HEK293 (cell line): Measurements from ENCODE around the gene SPEF1.

Source experiments
- CTCF ChIA-PET: fragments of 350-600 bp; formaldehyde crosslinking; extraction: SDS; loops from one replicate; lab custom pipeline; 2021; ENCODE audit warnings: antibody characterized with exemption; lab: Yijun Ruan, JAX
- POLR2A ChIA-PET: fragments of 300-600 bp; formaldehyde crosslinking; extraction: SDS; loops from one replicate; lab custom pipeline; 2020; ENCODE audit warnings: antibody characterized with exemption, inconsistent platforms; lab: Yijun Ruan, JAX
- H3K27ac ChIP-seq: fragments of 200-500 bp; sonication (Bioruptor generic); 2 replicates; pipeline ENCODE4 v1.5.1; 2014; ENCODE audit warnings: low read depth, low read length, control low read depth, inconsistent platforms; ENCODE audit errors: extremely low read depth
- H3K36me3 ChIP-seq, 2 experiments: fragments of 200-500 bp in 1 of 2; sonication (Bioruptor generic) in 1 of 2; 1 replicate in 1 of 2; 2 replicates in 1 of 2; pipeline ENCODE4 v1.5.1; 2014 to 2017; ENCODE audit warnings: inconsistent platforms in 2 of 2, low read length in 2 of 2; ENCODE audit not compliant: control insufficient read depth in 2 of 2, insufficient read depth in 1 of 2
- H3K4me1 ChIP-seq: fragments of 200-500 bp; sonication (Bioruptor generic); 2 replicates; pipeline ENCODE4 v1.5.1; 2014; ENCODE audit warnings: mild to moderate bottlenecking, low read length, inconsistent platforms; ENCODE audit not compliant: control insufficient read depth, insufficient read depth
- H3K4me3 ChIP-seq: 2 replicates; pipeline ENCODE4 v1.5.1; 2011; ENCODE audit warnings: low read depth, mild to moderate bottlenecking, control low read depth, low read length, moderate library complexity
- H3K9me3 ChIP-seq: fragments of 200-500 bp; sonication (Bioruptor generic); 2 replicates; pipeline ENCODE4 v1.5.1; 2014; ENCODE audit warnings: low read depth, low read length, inconsistent platforms; ENCODE audit not compliant: control insufficient read depth, insufficient read depth
- BCL11B ChIP-seq: fragments of 450-650 bp; formaldehyde crosslinking; IDR thresholded peaks from 2 replicates; pipeline ENCODE4 v1.5.1; 2016; ENCODE audit warnings: low read depth, missing biosample characterization, missing genetic modification characterization
- IKZF3 ChIP-seq: fragments of 450-650 bp; IDR thresholded peaks from 2 replicates; pipeline ENCODE4 v1.5.0; 2018; ENCODE audit warnings: missing biosample characterization, mild to moderate bottlenecking, missing genetic modification characterization, moderate library complexity
- MZF1 ChIP-seq: fragments of 450-650 bp; formaldehyde crosslinking; IDR thresholded peaks from 2 replicates; pipeline ENCODE4 v1.5.1; 2017; ENCODE audit warnings: missing biosample characterization, missing genetic modification characterization, borderline replicate concordance
- PRDM1 ChIP-seq: fragments of 450-650 bp; formaldehyde crosslinking; IDR thresholded peaks from 2 replicates; pipeline ENCODE4; 2016; ENCODE audit warnings: missing biosample characterization, missing genetic modification characterization
- SETDB1 ChIP-seq: IDR thresholded peaks from one replicate; pipeline ENCODE4 v1.6.1; 2017; ENCODE audit warnings: mild to moderate bottlenecking, low read length, moderate library complexity, mixed read lengths; ENCODE audit not compliant: insufficient read length
- YY2 ChIP-seq: fragments of 450-650 bp; formaldehyde crosslinking; IDR thresholded peaks from 2 replicates; pipeline ENCODE4 v1.5.1; 2016; ENCODE audit warnings: missing biosample characterization, missing genetic modification characterization
- ZNF114 ChIP-seq: fragments of 450-650 bp; formaldehyde crosslinking; IDR thresholded peaks from 2 replicates; pipeline ENCODE4 v1.5.0; 2017; ENCODE audit warnings: missing biosample characterization, missing genetic modification characterization
- ZNF133 ChIP-seq: fragments of 450-650 bp; formaldehyde crosslinking; IDR thresholded peaks from 2 replicates; pipeline ENCODE4 v1.5.1; 2016; ENCODE audit warnings: missing biosample characterization, missing genetic modification characterization
- ZNF16 ChIP-seq: fragments of 450-650 bp; formaldehyde crosslinking; IDR thresholded peaks from 2 replicates; pipeline ENCODE4 v1.5.1; 2016; ENCODE audit warnings: low read depth, missing biosample characterization, missing genetic modification characterization
- ZNF223 ChIP-seq: fragments of 450-650 bp; formaldehyde crosslinking; IDR thresholded peaks from 2 replicates; pipeline ENCODE4 v1.5.1; 2016; ENCODE audit warnings: missing biosample characterization, missing genetic modification characterization
- ZNF24 ChIP-seq: fragments of 450-650 bp; formaldehyde crosslinking; IDR thresholded peaks from 2 replicates; pipeline ENCODE4 v1.5.1; 2016; ENCODE audit warnings: missing biosample characterization, missing genetic modification characterization
- ZNF37A ChIP-seq: fragments of 450-650 bp; IDR thresholded peaks from 2 replicates; pipeline ENCODE4 v1.5.1; 2018; ENCODE audit warnings: missing biosample characterization, missing genetic modification characterization
- ZNF426 ChIP-seq: fragments of 450-650 bp; formaldehyde crosslinking; IDR thresholded peaks from 2 replicates; pipeline ENCODE4 v1.5.1; 2017; ENCODE audit warnings: missing biosample characterization, missing genetic modification characterization, mild to moderate bottlenecking, inconsistent platforms, moderate library complexity
- ZNF449 ChIP-seq: fragments of 450-650 bp; formaldehyde crosslinking; IDR thresholded peaks from 2 replicates; pipeline ENCODE4 v1.5.1; 2017; ENCODE audit warnings: missing biosample characterization, mild to moderate bottlenecking, missing genetic modification characterization, moderate library complexity
- ZNF473 ChIP-seq: fragments of 450-650 bp; formaldehyde crosslinking; IDR thresholded peaks from 2 replicates; pipeline ENCODE4 v1.5.1; 2017; ENCODE audit warnings: missing biosample characterization, missing genetic modification characterization
- ZNF514 ChIP-seq: fragments of 450-650 bp; formaldehyde crosslinking; IDR thresholded peaks from 2 replicates; pipeline ENCODE4 v1.5.1; 2016; ENCODE audit warnings: missing biosample characterization, missing genetic modification characterization
- ZNF560 ChIP-seq: fragments of 450-650 bp; formaldehyde crosslinking; IDR thresholded peaks from 2 replicates; pipeline ENCODE4 v1.5.1; 2017; ENCODE audit warnings: missing biosample characterization, missing genetic modification characterization, borderline replicate concordance
- ZNF571 ChIP-seq: fragments of 450-650 bp; formaldehyde crosslinking; IDR thresholded peaks from 2 replicates; pipeline ENCODE4 v1.5.0; 2017; ENCODE audit warnings: missing biosample characterization, missing genetic modification characterization
- ZNF596 ChIP-seq: fragments of 450-650 bp; IDR thresholded peaks from 2 replicates; pipeline ENCODE4 v1.5.0; 2018; ENCODE audit warnings: missing biosample characterization, mild to moderate bottlenecking, missing genetic modification characterization, moderate library complexity
- ZNF621 ChIP-seq: fragments of 450-650 bp; formaldehyde crosslinking; IDR thresholded peaks from 2 replicates; pipeline ENCODE4 v1.5.1; 2017; ENCODE audit warnings: missing biosample characterization, missing genetic modification characterization
- ZNF623 ChIP-seq: fragments of 450-650 bp; formaldehyde crosslinking; IDR thresholded peaks from 2 replicates; pipeline ENCODE4 v1.5.1; 2016; ENCODE audit warnings: missing biosample characterization, missing genetic modification characterization
- ZNF626 ChIP-seq: fragments of 450-650 bp; sonication (Bioruptor Pico); formaldehyde crosslinking; IDR thresholded peaks from 2 replicates; pipeline ENCODE4 v1.5.1; 2018; ENCODE audit warnings: missing biosample characterization, missing genetic modification characterization, inconsistent platforms
- ZNF837 ChIP-seq: fragments of 450-650 bp; formaldehyde crosslinking; IDR thresholded peaks from 2 replicates; pipeline ENCODE4 v1.5.1; 2016; ENCODE audit warnings: missing biosample characterization, missing genetic modification characterization
- ZSCAN23 ChIP-seq: fragments of 450-650 bp; formaldehyde crosslinking; IDR thresholded peaks from 2 replicates; pipeline ENCODE4 v1.5.1; 2016; ENCODE audit warnings: missing biosample characterization, missing genetic modification characterization
- TF ChIP-seq, protein P1 (sequence below): fragments of 450-650 bp; formaldehyde crosslinking; IDR thresholded peaks from 2 replicates; pipeline ENCODE4 v1.5.1; 2016; ENCODE audit warnings: missing biosample characterization, missing genetic modification characterization, low read depth
- TF ChIP-seq, protein P2 (sequence below): fragments of 450-650 bp; formaldehyde crosslinking; IDR thresholded peaks from 2 replicates; pipeline ENCODE4 v1.5.1; 2016; ENCODE audit warnings: missing biosample characterization, missing genetic modification characterization

Gene SPEF1

GRCh38 chr20:3739926-3740451, 41.3 kb downstream of the SPEF1 start:
- H3K27ac ChIP-seq: no peak overlapping the region
- CTCF ChIA-PET: interaction anchor here (0.7 to 3.0 kb wide), 5 partner anchors 10 to 46 kb away, joined by 3 to 17 read pairs (median 3); partner anchors contain the start of gene CENPB
- no peaks in the 10 kb centered on the region for H3K36me3 ChIP-seq
- peaks cover 10% of the 10 kb centered on the region; the same call in 1 of the 2 replicates for H3K4me1 ChIP-seq
- no peak overlapping the region for H3K4me3 ChIP-seq
- no peak for TF ChIP-seq ZNF449 (tag by site-specific recombination)
- no peak for TF ChIP-seq ZNF560
- no peak for TF ChIP-seq ZNF837 (tag by site-specific recombination)
- no peak for TF ChIP-seq PRDM1 (tag by site-specific recombination)
- no peak for TF ChIP-seq ZNF426
- no peak for TF ChIP-seq ZNF626
- no peak for TF ChIP-seq ZNF24 (tag by site-specific recombination)
- no peak for TF ChIP-seq ZNF596 (tag by site-specific recombination)
- TF ChIP-seq IKZF3: no peak
- no peak for TF ChIP-seq BCL11B (tag by site-specific recombination)
- POLR2A ChIA-PET: no interaction called here
- no peaks in the 10 kb centered on the region for H3K9me3 ChIP-seq

- ChIA-PET CTCF (interaction anchor here (0.8 to 3.0 kb wide), 4 partner anchors 11 to 30 kb away, joined by 3 to 14 read pairs (median 8); no protein-coding TSS in a partner anchor), POLR2A (interaction anchor here (0.5 to 1.2 kb wide), 2 partner anchors 28 to 32 kb away, joined by 3 to 4 read pairs; partner anchors contain the start of gene ADISSP)
- Histone ChIP-seq H3K36me3 (no peaks in the 10 kb centered on the region), H3K4me3 (no peak overlapping the region), H3K4me1 (peaks cover 10% of the 10 kb centered on the region; the same call in 1 of the 2 replicates), H3K27ac (no peak overlapping the region), H3K9me3 (no peaks in the 10 kb centered on the region)
- TF ChIP-seq ZNF623 (tag by site-specific recombination): no peak
- no peak for TF ChIP-seq ZNF133
- TF ChIP-seq ZNF621: no peak
- TF ChIP-seq ZNF223 (tag by site-specific recombination): no peak
- TF ChIP-seq, protein P1, sequence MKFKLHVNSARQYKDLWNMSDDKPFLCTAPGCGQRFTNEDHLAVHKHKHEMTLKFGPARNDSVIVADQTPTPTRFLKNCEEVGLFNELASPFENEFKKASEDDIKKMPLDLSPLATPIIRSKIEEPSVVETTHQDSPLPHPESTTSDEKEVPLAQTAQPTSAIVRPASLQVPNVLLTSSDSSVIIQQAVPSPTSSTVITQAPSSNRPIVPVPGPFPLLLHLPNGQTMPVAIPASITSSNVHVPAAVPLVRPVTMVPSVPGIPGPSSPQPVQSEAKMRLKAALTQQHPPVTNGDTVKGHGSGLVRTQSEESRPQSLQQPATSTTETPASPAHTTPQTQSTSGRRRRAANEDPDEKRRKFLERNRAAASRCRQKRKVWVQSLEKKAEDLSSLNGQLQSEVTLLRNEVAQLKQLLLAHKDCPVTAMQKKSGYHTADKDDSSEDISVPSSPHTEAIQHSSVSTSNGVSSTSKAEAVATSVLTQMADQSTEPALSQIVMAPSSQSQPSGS (tag by site-specific recombination): no peak
- TF ChIP-seq ZNF37A (tag by site-specific recombination): no peak
- no peak for TF ChIP-seq YY2 (tag by site-specific recombination)
- TF ChIP-seq ZNF626: no peak
- no peak for TF ChIP-seq ZNF16
- TF ChIP-seq ZNF449 (tag by site-specific recombination): no peak
- TF ChIP-seq MZF1 (tag by site-specific recombination): no peak
- TF ChIP-seq ZNF514 (tag by site-specific recombination): no peak
- TF ChIP-seq, protein P2, sequence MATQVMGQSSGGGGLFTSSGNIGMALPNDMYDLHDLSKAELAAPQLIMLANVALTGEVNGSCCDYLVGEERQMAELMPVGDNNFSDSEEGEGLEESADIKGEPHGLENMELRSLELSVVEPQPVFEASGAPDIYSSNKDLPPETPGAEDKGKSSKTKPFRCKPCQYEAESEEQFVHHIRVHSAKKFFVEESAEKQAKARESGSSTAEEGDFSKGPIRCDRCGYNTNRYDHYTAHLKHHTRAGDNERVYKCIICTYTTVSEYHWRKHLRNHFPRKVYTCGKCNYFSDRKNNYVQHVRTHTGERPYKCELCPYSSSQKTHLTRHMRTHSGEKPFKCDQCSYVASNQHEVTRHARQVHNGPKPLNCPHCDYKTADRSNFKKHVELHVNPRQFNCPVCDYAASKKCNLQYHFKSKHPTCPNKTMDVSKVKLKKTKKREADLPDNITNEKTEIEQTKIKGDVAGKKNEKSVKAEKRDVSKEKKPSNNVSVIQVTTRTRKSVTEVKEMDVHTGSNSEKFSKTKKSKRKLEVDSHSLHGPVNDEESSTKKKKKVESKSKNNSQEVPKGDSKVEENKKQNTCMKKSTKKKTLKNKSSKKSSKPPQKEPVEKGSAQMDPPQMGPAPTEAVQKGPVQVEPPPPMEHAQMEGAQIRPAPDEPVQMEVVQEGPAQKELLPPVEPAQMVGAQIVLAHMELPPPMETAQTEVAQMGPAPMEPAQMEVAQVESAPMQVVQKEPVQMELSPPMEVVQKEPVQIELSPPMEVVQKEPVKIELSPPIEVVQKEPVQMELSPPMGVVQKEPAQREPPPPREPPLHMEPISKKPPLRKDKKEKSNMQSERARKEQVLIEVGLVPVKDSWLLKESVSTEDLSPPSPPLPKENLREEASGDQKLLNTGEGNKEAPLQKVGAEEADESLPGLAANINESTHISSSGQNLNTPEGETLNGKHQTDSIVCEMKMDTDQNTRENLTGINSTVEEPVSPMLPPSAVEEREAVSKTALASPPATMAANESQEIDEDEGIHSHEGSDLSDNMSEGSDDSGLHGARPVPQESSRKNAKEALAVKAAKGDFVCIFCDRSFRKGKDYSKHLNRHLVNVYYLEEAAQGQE (tag by site-specific recombination): no peak
- TF ChIP-seq SETDB1: no peak
- TF ChIP-seq ZSCAN23 (tag by site-specific recombination): no peak
- TF ChIP-seq ZNF114 (tag by site-specific recombination): no peak
- no peak for TF ChIP-seq ZNF473 (tag by site-specific recombination)
- TF ChIP-seq ZNF571 (tag by site-specific recombination): no peak
These were observed 42.0 kb downstream of the SPEF1 start for GRCh38 chr20:3739054-3739925.
